Liver (tissue), 9 donors: ENCODE data around the gene DSCAM. TPM values are rescaled to one million over a fixed set of nuclear protein-coding genes. Genes with fewer than 3 reads are reported as not detected.

Experiments
- DNase-seq: peaks from one replicate; pipeline ENCODE4 v3.0.0-alpha.2; 2017; ENCODE audit warnings: low spot score
- H3K27ac ChIP-seq, 2 donors: one replicate each; pipeline ENCODE4 v1.7.0; 2013; ENCODE audit warnings: inconsistent platforms in 2 of 2, low read length in 2 of 2, control low read depth in 1 of 2, low read depth in 1 of 2, mild to moderate bottlenecking in 1 of 2
- H3K27me3 ChIP-seq, 4 donors: one replicate each; pipeline versions ENCODE4 v1.6.1 to v1.7.0; 2013; ENCODE audit warnings: low read length in 3 of 4, inconsistent platforms in 1 of 4, mild to moderate bottlenecking in 1 of 4, moderate library complexity in 1 of 4; ENCODE audit not compliant: control insufficient read depth in 4 of 4, insufficient read depth in 4 of 4
- H3K36me3 ChIP-seq, 4 donors: one replicate each; pipeline versions ENCODE4 v1.6.1 to v1.7.0; 2013; ENCODE audit warnings: low read length in 3 of 4, mild to moderate bottlenecking in 3 of 4, low read depth in 1 of 4, moderate library complexity in 1 of 4; ENCODE audit not compliant: control insufficient read depth in 4 of 4, insufficient read depth in 3 of 4
- H3K4me1 ChIP-seq, 4 donors: one replicate each; pipeline versions ENCODE4 v1.6.1 to v1.7.0; 2013; ENCODE audit warnings: low read length in 3 of 4, mild to moderate bottlenecking in 3 of 4, moderate library complexity in 1 of 4; ENCODE audit not compliant: control insufficient read depth in 4 of 4, insufficient read depth in 4 of 4
- H3K4me3 ChIP-seq, 3 donors: one replicate each; pipeline versions ENCODE4 v1.6.1 to v1.7.0; 2013; ENCODE audit warnings: low read length in 3 of 3, control low read depth in 1 of 3, low read depth in 1 of 3, mild to moderate bottlenecking in 1 of 3
- H3K9ac ChIP-seq, 2 donors: one replicate each; pipeline ENCODE4 v1.7.0; 2013; ENCODE audit warnings: low read length in 2 of 2, mild to moderate bottlenecking in 2 of 2, moderate library complexity in 2 of 2, control low read depth in 1 of 2, low read depth in 1 of 2
- H3K9me3 ChIP-seq, 4 donors: one replicate each; pipeline versions ENCODE4 v1.6.1 to v1.7.0; 2013; ENCODE audit warnings: low read length in 3 of 4; ENCODE audit not compliant: control insufficient read depth in 4 of 4
- FOXA1 ChIP-seq: IDR thresholded peaks from 2 replicates; pipeline ENCODE4 v1.6.1; 2016; ENCODE audit warnings: antibody characterized with exemption
- FOXA2 ChIP-seq: IDR thresholded peaks from 2 replicates; pipeline ENCODE4 v1.6.1; 2016; ENCODE audit warnings: antibody characterized with exemption
- GABPA ChIP-seq, 2 donors: IDR thresholded peaks in 1 of 2; conservative IDR thresholded peaks in 1 of 2; 2 replicates each; pipeline ENCODE4 v1.6.1; 2016; ENCODE audit warnings: antibody characterized with exemption in 2 of 2, mild to moderate bottlenecking in 1 of 2, moderate library complexity in 1 of 2
- HNF4A ChIP-seq, 2 donors: conservative IDR thresholded peaks; 2 replicates each; pipeline ENCODE4 v1.6.1; 2016; ENCODE audit warnings: antibody characterized with exemption in 2 of 2, mild to moderate bottlenecking in 2 of 2
- HNF4G ChIP-seq: IDR thresholded peaks from 2 replicates; pipeline ENCODE4 v1.6.1; 2016; ENCODE audit warnings: antibody characterized with exemption
- JUND ChIP-seq, 2 donors: IDR thresholded peaks; 2 replicates each; pipeline ENCODE4 v1.6.1; 2016; ENCODE audit warnings: antibody characterized with exemption in 2 of 2
- NR2F2 ChIP-seq: IDR thresholded peaks from 2 replicates; pipeline ENCODE4 v1.6.1; 2016; ENCODE audit warnings: antibody characterized with exemption
- RAD21 ChIP-seq, 2 donors: IDR thresholded peaks; 2 replicates each; pipeline ENCODE4 v1.6.1; 2016; ENCODE audit warnings: antibody characterized with exemption in 2 of 2, mild to moderate bottlenecking in 2 of 2
- REST ChIP-seq: IDR thresholded peaks from 2 replicates; pipeline ENCODE4 v1.6.1; 2016; ENCODE audit warnings: antibody characterized with exemption, mild to moderate bottlenecking
- RXRA ChIP-seq, 2 donors: IDR thresholded peaks; 2 replicates each; pipeline ENCODE4 v1.6.1; 2017 to 2018; ENCODE audit warnings: antibody characterized with exemption in 2 of 2, mild to moderate bottlenecking in 1 of 2
- SP1 ChIP-seq: IDR thresholded peaks from 2 replicates; pipeline ENCODE4 v1.6.1; 2018; ENCODE audit warnings: antibody characterized with exemption, mild to moderate bottlenecking
- YY1 ChIP-seq: IDR thresholded peaks from 2 replicates; pipeline ENCODE4 v1.6.1; 2016; ENCODE audit warnings: antibody characterized with exemption, mild to moderate bottlenecking
- WGBS: extraction: QIAGEN DNeasy Blood & Tissue Kit; methylation state at CpG from one replicate; pipeline ENCODE4 v1.1.7; 2013; 5-methylcytosine and 5-hydroxymethylcytosine counted together
- polyA plus RNA-seq, 2 donors: library from polyadenylated mRNA; stranded (reverse) in 1 of 2; unstranded in 1 of 2; fragments of 200-250 nt in 1 of 2; fragments of >200 nt in 1 of 2; fragmentation: Nextera tagmentation in 1 of 2; extraction: Ambion mirVana in 1 of 2; gene quantifications; one replicate each; pipeline versions ENCODE4 v1.2.1 to v1.2.3, GENCODE V29; 2013 to 2015
- total RNA-seq, 2 donors: library from RNA; depleted of rRNA; stranded (reverse); fragments of >200 nt; gene quantifications; one replicate each; pipeline ENCODE4 v1.2.3, GENCODE V29; 2014
- TF ChIP-seq, protein P1 (sequence below): IDR thresholded peaks from 2 replicates; pipeline ENCODE4 v1.6.1; 2016; ENCODE audit warnings: antibody characterized with exemption
- TF ChIP-seq, protein P2 (sequence below): fragments of 150-350 bp; IDR thresholded peaks from 2 replicates; pipeline ENCODE4 v1.5.1; 2017; ENCODE audit warnings: improper control_type of control experiment, low read depth, low read length; ENCODE audit not compliant: missing input control
- donor health status: healthy.
- donor health status: healthy.
- donor health status: healthy.
- donor health status: healthy.
- donor health status: healthy.

The DSCAM gene
- total and polyA plus RNA-seq, 4 donors = 0.02 to 0.23 (median 0.10) TPM

- no peak overlapping the region for H3K27ac ChIP-seq
- peaks cover 0 to 4% (median 0%) of the 10 kb centered on the region in 4 donors for H3K27me3 ChIP-seq
- H3K4me1 ChIP-seq = no peaks in the 10 kb centered on the region
- WGBS = 70% methylated on average over 3 of the region's 3 CpGs
- H3K9ac ChIP-seq = no peak overlapping the region
- no peaks in the 10 kb centered on the region for H3K36me3 ChIP-seq
- H3K9me3 ChIP-seq = no peaks in the 10 kb centered on the region
- no peak for DNase-seq
- no peak overlapping the region for H3K4me3 ChIP-seq
- no peak for TF ChIP-seq RXRA (IDR thresholded peaks at IDR 0.05)
- TF ChIP-seq FOXA1 = no peak
Measured at GRCh38 chr21:40587736-40588346, 259.1 kb downstream of the DSCAM start.

DNA sequence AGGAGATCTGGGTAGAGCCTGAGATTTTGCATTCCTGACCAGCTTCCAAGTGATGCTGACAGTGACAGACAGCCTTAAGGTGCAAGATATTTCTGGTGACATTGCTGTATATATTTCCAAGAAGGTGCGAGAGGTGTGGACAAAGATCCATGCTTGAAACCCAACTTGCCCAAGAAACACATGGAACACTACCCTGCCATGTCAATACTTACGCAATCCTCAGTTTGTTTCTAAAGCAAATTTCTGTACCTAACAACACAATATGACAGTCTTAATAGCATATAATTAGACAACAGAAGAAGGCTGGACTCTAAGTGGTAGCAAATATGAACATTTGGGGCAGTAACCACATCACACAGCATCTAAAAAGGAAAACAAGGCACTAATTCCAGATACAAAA, 260.4 kb downstream of the DSCAM start:
- Histone ChIP-seq H3K9ac (no peak overlapping the region), H3K27ac (no peak overlapping the region), H3K4me3 (no peak overlapping the region), H3K4me1 (no peaks in the 10 kb centered on the region), H3K36me3 (no peaks in the 10 kb centered on the region), H3K27me3 (peaks cover 0 to 6% (median 0%) of the 10 kb centered on the region in 4 donors), H3K9me3 (no peaks in the 10 kb centered on the region)
- WGBS = 51% methylated on average over 2 of the region's 2 CpGs
- no peak for DNase-seq
- TF ChIP-seq, protein P1, sequence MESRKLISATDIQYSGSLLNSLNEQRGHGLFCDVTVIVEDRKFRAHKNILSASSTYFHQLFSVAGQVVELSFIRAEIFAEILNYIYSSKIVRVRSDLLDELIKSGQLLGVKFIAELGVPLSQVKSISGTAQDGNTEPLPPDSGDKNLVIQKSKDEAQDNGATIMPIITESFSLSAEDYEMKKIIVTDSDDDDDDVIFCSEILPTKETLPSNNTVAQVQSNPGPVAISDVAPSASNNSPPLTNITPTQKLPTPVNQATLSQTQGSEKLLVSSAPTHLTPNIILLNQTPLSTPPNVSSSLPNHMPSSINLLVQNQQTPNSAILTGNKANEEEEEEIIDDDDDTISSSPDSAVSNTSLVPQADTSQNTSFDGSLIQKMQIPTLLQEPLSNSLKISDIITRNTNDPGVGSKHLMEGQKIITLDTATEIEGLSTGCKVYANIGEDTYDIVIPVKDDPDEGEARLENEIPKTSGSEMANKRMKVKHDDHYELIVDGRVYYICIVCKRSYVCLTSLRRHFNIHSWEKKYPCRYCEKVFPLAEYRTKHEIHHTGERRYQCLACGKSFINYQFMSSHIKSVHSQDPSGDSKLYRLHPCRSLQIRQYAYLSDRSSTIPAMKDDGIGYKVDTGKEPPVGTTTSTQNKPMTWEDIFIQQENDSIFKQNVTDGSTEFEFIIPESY = no peak
- TF ChIP-seq SP1 (no peak), FOXA1 (no peak), YY1 (no peak), NR2F2 (no peak), FOXA2 (no peak), HNF4G (no peak), HNF4A (conservative IDR thresholded peaks at IDR 0.05) (no peak), JUND (IDR thresholded peaks at IDR 0.05) (no peak)
- TF ChIP-seq, protein P2, sequence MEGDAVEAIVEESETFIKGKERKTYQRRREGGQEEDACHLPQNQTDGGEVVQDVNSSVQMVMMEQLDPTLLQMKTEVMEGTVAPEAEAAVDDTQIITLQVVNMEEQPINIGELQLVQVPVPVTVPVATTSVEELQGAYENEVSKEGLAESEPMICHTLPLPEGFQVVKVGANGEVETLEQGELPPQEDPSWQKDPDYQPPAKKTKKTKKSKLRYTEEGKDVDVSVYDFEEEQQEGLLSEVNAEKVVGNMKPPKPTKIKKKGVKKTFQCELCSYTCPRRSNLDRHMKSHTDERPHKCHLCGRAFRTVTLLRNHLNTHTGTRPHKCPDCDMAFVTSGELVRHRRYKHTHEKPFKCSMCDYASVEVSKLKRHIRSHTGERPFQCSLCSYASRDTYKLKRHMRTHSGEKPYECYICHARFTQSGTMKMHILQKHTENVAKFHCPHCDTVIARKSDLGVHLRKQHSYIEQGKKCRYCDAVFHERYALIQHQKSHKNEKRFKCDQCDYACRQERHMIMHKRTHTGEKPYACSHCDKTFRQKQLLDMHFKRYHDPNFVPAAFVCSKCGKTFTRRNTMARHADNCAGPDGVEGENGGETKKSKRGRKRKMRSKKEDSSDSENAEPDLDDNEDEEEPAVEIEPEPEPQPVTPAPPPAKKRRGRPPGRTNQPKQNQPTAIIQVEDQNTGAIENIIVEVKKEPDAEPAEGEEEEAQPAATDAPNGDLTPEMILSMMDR = no peak

- Histone ChIP-seq H3K27me3 (peaks cover 0 to 4% (median 0%) of the 10 kb centered on the region in 4 donors), H3K9me3 (peaks cover 0 to 2% (median 0%) of the 10 kb centered on the region in 4 donors), H3K27ac (no peak overlapping the region), H3K36me3 (no peaks in the 10 kb centered on the region), H3K4me3 (no peak overlapping the region), H3K4me1 (no peaks in the 10 kb centered on the region), H3K9ac (no peak overlapping the region)
- 55% methylated on average over 27 of the region's 27 CpGs for WGBS
- no peak for DNase-seq
- TF ChIP-seq, protein P2 = no peak
- TF ChIP-seq JUND (IDR thresholded peaks at IDR 0.05) (no peak), REST (no peak), FOXA2 (no peak), RXRA (IDR thresholded peaks at IDR 0.05) (no peak), GABPA (IDR thresholded peaks at IDR 0.05 in 1 of 2, conservative IDR thresholded peaks at IDR 0.05 in 1 of 2) (no peak), RAD21 (IDR thresholded peaks at IDR 0.05) (no peak)
- TF ChIP-seq, protein P1 = no peak
Measured at GRCh38 chr21:40577285-40578043, 269.5 kb downstream of the DSCAM start.
